Activated CD4-positive, alpha-beta T cell treated with anti-CD3 and anti-CD28 coated beads, Interleukin-2, amount 50 U/mL, for 24 hours (primary cell): ENCODE data around the gene SSUH2.
A peak's percentile ranks its signal among the peaks of the same experiment; 100 is the strongest.

ENCODE experiments used
- DNase-seq, 2 donors: peaks; one replicate each; pipeline ENCODE4 v3.0.0-alpha.2; 2020; ENCODE audit warnings: low read depth in 1 of 2, low spot score in 1 of 2

SSUH2 gene

GRCh38 chr3:8643693-8644365 lies 769 bp downstream of the SSUH2 start:
- DNase-seq = no peak

DNA sequence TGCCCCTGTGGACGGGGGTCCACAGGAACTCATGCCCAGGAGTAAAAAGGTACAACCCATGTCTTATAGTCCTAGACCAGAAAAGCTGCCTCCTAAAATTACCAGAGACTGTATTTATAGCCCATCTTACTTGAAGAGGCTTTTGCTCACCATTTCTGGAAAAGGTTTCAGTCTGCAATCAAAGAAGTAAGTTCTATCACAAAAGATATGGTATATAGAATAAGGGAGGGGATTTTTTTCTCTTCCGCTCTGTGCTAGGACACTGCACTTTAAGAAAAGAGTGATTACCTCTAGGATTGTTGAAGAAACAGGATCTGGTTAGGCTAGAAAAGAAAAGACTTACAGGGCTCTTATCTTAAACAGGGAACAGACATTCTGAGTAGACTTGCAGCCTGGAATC lies 2.6 kb downstream of the SSUH2 start:
- DNase-seq = no peak

DNA sequence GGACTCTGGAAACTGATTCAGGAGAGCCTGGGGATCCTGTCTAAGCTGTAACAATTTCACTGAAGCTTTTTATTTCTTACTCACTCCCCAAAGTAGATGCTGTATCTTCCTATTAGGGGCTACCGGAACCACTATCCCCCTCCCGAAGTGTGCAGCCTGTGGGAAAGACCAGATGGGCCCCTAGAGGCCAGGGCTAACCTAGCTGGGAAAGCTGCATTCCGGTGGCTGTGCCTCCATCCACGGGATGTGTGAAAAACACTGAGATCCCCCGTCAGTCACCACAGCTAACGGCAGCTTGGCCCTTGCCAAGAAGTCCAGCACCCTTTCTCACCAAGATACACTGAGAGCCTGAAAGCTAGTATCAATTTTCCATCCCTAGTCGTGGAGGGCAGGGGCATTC lies 3.1 kb downstream of the SSUH2 start:
- no peak for DNase-seq

DNA sequence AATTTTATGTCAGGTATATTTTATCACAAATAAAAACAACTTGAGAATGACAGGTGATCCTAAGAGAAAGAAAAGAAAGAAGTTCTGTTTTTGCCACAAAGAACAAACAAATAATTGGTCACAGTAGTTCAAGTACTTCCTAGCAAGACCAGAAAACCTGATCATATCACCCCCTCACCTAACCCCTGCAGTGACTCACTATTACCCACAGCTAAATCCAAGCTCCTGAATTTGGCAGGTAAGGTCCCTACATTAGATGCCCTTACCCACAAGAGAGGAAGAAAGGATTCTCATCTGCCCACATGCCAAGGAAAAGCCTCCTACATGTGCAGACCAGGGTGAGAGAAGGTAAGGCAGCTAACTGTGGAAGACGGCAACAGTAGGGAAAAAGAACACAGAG lies 4.4 kb downstream of the SSUH2 start:
- no peak for DNase-seq

DNA sequence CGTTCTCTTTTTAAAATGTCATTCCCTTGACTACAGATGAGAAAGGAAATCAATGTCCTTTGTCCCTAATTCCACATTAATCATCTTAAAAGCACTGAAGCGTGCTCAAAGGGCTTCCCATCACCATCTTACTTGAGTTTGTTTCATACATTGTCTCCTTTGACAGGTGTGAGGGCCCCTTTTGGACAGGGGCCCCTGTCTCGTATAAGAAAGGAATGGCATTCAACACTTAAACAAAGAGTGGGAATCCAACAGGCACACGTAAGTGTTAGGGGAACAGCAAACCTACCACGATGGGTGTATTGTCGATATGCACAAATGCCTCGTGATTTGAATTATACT lies 5.0 kb downstream of the SSUH2 start:
- no peak for DNase-seq

DNA sequence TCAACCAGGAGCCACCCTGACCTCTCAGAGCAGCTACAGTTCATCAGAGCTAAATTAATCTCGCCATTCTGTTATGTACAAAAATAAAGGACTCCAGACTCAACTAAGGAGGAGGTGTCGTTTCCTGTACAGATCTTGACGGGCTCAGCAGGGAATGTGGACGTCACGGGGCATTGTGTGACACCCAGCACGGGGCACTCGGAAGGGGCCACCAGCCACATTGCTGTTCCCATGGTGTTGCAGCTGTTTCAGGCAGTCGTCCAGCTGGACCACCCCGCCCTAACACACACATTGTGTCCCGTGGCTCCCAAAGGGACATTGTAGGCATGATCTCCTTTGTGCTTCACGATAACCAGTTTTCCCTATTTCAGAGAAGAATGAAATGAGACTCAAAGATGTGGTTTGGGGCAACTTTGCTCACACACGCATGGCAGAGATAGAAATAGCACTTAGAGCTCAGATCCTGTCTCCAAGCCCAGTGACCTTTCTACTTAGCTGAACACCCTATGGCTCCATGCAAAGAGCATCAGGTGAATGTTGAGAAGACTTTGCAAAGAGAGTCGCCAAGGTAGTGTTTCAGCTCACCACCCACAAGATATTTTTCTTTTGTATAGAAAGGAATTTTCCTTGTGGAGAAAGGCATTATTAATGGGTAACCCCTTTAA lies 5.5 kb downstream of the SSUH2 start:
- DNase-seq = no peak

DNA sequence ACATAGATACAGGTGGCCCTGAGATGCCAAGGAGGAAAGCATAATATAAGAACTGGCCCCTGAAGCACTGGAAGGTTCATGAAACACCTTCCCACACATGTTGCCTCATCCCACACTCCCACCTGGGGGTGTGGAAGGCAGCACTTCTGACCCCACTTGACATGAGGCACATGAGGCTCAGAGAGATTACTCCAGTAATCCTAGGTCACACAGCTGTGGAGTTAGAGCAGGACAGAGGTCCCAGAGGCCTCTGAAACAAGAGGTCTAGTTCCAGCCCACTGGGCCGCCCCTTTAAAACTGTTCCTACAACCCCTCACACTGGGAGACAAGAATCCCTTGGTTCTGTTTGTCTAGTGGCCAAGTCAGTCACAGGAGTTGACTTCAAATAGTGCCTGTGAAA lies 7.2 kb downstream of the SSUH2 start:
- no peak for DNase-seq

- DNase-seq = no peak
These were observed 9.0 kb downstream of the SSUH2 start for GRCh38 chr3:8635631-8636030.

DNA sequence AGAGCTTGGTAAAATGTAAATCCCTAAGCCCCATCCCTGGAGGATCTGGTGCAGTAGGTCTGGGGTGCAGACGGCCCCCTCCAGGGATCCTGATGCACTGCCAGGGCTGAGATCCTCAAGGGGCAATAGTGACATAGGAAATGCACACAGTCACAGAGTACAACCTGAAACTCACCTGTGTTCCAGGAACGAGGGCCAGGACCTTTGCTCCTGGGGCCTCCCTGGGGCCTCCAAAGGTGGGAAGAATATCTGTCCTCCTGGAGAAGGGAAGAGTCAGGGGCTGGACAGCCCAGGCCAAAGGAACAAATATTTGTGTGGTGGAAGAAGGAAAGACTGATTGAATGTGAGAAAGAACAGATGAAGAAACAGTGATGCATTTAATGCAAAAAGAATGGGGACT lies 9.5 kb downstream of the SSUH2 start:
- no peak for DNase-seq

GRCh38 chr3:8632402-8633237 lies 12.0 kb downstream of the SSUH2 start:
- no peak for DNase-seq

GRCh38 chr3:8631661-8632060 lies 12.9 kb downstream of the SSUH2 start:
- no peak for DNase-seq

- peak; percentile 6 to 36 for DNase-seq
These were observed 15.2 kb downstream of the SSUH2 start for GRCh38 chr3:8629151-8630021.

DNA sequence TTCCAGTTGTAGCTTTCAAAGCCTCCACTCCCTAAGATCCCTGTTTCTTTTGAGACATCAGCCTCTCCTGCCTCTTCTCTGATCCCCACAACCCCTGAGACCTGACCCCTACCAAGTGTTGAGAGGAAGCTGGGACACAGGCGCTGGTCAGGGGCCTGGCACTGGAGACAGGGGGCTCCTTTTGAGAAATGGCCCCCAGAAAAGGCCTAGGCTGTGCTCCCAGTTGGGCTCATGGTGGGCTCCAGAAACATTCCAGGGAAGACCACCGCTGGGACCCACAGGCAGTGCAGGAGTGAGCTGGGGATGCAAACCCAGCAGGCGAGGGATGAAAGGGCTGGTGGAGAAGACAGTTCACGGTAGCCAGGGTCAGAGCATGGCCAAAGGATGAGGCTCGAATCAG lies 16.6 kb downstream of the SSUH2 start:
- no peak for DNase-seq

DNA sequence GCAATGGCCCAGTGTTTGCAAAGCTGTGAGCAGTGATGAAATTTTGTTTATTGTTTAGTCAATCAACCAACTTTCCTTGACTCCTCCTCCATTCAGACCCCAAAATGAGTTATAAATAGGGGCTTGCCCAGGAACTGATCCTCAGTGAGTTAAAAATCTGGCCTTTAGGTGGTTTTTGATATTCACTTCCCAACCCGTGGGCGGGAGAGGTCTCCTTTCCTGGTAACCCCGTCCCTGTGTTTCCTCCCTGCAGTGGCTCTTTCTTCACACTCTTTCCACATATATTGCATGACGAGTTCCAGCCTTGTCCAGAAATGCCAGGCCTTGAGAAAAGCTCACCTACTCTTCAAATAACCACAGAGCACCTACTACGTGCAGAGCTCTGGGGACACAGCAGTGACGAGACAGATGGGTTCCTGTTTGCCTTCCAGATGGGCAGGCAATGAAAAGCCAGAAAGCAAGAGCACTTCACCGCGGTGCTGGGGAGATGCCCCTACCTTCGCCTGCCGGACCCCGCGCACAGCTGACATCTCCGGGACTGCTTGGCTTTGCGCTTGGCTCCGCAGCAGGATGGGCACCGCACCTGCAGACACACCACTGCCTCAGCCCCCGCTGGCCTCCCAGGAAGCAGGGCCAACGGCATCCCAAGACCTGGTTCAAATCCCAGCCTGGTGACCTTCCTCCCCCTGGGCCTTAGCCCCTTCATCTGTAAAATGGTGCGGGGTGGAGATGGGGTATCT lies 17.2 kb downstream of the SSUH2 start:
- no peak for DNase-seq

GRCh38 chr3:8625991-8626390 lies 18.6 kb downstream of the SSUH2 start:
- DNase-seq = no peak

DNA sequence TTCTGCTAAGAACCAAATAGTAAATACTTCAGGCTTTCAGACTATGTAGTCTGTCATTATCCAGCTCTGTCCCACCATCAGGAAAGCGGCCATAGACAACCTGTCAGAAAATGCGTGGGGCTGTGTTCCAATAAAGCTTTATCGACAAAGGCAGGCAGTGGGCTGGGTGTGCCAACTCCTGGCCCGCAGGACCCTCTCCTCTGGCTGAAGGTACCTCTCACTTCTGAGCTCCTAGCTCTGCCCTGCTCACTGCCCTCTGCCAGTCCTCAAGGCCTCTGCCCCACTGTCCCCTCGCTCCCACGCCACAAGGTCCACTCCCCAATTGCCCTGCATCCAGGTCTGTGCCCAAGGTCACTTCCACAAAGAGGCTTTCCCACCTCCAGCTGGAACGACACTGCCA lies 20.0 kb downstream of the SSUH2 start:
- DNase-seq = no peak

DNA sequence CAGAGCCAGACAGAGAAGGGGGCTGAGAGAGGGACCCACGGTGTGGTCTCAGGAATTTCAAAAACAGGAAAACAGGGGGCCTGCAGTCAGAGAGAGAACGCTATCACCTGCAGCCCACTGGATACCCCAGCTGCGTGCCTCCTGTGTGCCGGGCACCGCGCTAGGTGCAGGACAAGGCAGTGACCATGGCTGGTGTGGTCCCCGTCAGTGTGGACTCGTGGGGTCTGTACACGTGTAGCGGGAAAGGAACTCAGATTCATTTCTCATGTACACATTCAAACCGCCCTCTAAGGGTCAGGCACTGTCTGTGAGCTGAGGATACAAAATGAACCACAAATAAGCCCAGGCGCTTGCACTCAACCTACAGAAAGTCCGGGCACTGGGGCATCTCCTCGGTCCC lies 20.9 kb downstream of the SSUH2 start:
- DNase-seq = no peak

DNA sequence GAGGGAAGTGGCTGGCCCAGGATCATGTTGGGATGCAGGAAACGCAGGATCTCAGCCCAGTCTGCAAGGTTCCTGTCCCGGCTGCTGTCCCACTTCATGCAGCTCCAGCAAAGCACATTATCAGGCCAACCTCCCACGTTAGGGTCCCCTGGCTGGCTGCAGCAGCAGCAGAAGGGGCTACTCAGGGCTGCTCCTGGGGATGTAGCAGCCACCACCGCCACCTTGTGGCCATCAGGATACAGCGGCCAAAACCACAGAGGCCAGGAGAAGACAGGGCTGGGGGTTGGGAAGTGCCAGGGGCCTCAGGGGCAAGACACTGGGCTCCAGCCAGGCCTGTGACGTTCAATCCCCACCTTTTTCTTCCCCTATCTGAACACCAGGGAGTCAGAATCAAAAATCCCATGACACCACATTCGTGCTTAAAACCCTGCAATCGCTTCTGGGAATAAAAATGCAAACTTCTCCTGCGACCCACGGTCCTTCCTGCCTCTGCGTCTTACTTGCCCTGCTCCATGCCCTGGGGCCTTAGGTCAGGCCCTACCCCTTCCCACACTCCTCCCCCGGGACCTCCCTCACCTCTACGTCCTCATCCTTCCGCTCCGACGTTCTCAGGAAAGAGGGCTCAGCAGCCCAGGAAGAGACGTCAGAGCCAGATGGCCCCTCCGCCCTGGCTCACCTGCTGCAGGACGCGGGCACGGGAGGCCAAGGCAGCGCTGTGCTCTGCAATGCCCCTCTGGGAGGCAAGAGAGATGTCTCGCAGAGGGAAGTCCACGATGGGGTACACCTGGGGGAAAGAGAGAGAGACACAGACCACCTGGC lies 21.5 kb downstream of the SSUH2 start:
- no peak for DNase-seq

- no peak for DNase-seq
These were observed 22.7 kb downstream of the SSUH2 start for GRCh38 chr3:8621872-8622271.

DNA sequence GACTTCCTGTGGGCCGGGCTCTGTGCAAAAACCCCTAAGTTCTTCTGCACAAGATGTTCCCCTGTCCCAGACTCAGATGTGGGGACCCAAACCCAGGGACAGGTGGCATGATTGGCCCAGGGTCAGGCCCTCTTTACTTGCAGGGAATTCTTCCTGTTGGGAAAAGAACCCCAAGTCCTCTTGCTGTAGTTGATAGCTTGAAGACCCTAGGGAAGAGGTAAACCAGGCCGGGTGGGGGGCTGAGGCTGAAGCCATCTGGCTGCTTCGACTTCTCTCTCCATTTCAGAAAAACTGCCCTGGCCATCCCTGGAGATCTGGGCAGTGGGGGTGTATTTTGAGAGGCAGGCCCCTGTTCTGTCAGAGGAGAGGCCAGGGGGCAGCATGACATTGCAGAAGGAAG lies 23.5 kb downstream of the SSUH2 start:
- DNase-seq = no peak
